Glutamatergic neuron (in vitro differentiated cells): ENCODE data around the gene RDH13. TPM values are rescaled to one million over a fixed set of nuclear protein-coding genes. Genes with fewer than 3 reads are reported as not detected.
"Not testable (repeated sequence)": the region's sequence is repeated elsewhere in the genome, so short reads cannot be mapped to it uniquely, and the experiment has no call there.

Experiments
- DNase-seq: peaks from one replicate; pipeline ENCODE4 v3.0.0; 2022
- H3K27ac Mint-ChIP-seq: one replicate; pipeline ENCODE4 v1.8.0; 2020; ENCODE audit warnings: mild to moderate bottlenecking, mixed read lengths, inconsistent platforms; ENCODE audit not compliant: unreplicated experiment
- H3K27me3 Mint-ChIP-seq: one replicate; pipeline ENCODE4 v1.8.0; 2020; ENCODE audit warnings: mild to moderate bottlenecking, moderate library complexity, mixed read lengths, inconsistent platforms; ENCODE audit not compliant: unreplicated experiment
- H3K36me3 Mint-ChIP-seq: one replicate; pipeline ENCODE4 v1.8.0; 2020; ENCODE audit warnings: mild to moderate bottlenecking, mixed read lengths, inconsistent platforms; ENCODE audit not compliant: unreplicated experiment
- H3K4me1 Mint-ChIP-seq: one replicate; pipeline ENCODE4 v1.8.0; 2020; ENCODE audit warnings: mild to moderate bottlenecking, low read depth, mixed read lengths, inconsistent platforms; ENCODE audit not compliant: unreplicated experiment
- H3K4me3 Mint-ChIP-seq: one replicate; pipeline ENCODE4 v1.8.0; 2020; ENCODE audit warnings: mild to moderate bottlenecking, mixed read lengths, inconsistent platforms; ENCODE audit not compliant: unreplicated experiment
- H3K9me3 Mint-ChIP-seq: one replicate; pipeline ENCODE4 v1.8.0; 2020; ENCODE audit warnings: mild to moderate bottlenecking, moderate library complexity, mixed read lengths, inconsistent platforms; ENCODE audit not compliant: unreplicated experiment
- CTCF ChIP-seq: fragments of 200-600 bp; sonication (generic); IDR thresholded peaks from one replicate; pipeline ENCODE4 v1.5.0; 2021; ENCODE audit not compliant: partially characterized antibody, unreplicated experiment
- long read RNA-seq: library from polyadenylated mRNA; unstranded; transcript quantifications from one replicate; pipeline ENCODE4 v2.0.0, GENCODE V29; 2020; ENCODE audit not compliant: unreplicated experiment
- total RNA-seq: library from RNA; stranded (reverse); fragmentation: NEBNext Ultra II Directional; extraction: Animal tissue kit (Norgen Biotek cat#: 25700); gene quantifications from one replicate; pipeline ENCODE4 v1.2.1, GENCODE V29; 2021; ENCODE audit not compliant: unreplicated experiment

Gene RDH13
- total RNA-seq: 17.9 TPM
- long read RNA-seq, transcript RDH13-223 (7 exons, 1,931 nt): major isoform, 6 of 10 reads
- long read RNA-seq, partial matches to known transcripts: 0 of 10 reads
- long read RNA-seq, other reads (novel, unspliced or antisense): 4 of 10 reads

DNA sequence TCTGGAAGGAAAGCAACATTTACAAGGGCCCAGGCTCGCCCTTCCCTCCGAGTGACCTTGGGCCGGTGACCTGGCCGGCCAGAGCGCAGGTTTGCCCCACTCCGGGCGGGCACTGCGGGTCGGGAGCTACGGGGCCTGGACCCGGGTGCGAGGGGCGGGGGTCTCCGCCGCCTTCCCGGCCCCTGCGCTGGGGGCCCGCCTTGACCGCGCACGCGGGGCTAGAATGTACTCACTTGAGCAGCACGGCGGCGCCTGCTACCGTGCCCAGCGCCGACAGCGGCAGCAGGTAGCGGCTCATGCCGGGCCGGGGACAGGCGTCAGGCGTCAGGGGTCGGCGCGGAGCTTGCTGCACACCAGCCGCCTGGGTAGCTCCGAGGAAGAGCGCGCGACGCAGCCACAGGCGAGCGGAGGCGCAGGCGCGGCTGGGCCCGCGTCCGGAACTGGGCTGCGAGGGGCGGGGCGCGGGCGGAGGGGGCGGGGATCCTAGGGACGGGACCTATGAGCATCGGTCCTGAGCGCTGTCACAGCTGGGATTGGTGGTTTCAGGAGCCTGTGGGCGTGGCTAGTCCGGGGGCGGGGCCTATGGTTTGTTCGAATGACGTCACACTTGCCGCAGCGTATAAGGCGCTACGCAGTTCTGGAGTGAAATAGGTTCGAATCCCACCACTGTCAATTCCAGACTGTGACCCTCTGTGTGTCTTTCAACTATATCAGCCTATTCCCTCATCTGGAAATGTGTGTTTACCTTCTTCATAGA, at the start of gene RDH13:
RDH13 (minus strand) TSS at position 414 of the 757 bp plus-strand sequence; CDS start at position 298, 116 bp downstream.
- peak within 1 kb of the TSS; percentile 48 for H3K27ac Mint-ChIP-seq
- H3K4me3 Mint-ChIP-seq: peak within 1 kb of the TSS; percentile 84
- peaks cover 19% of the 10 kb centered on the region for H3K27me3 Mint-ChIP-seq
- no peak for TF ChIP-seq CTCF
- H3K36me3 Mint-ChIP-seq: no peaks in the 10 kb centered on the region
- H3K4me1 Mint-ChIP-seq: no peaks in the 10 kb centered on the region
- DNase-seq: peak; percentile 100
- peaks cover 5% of the 10 kb centered on the region for H3K9me3 Mint-ChIP-seq

DNA sequence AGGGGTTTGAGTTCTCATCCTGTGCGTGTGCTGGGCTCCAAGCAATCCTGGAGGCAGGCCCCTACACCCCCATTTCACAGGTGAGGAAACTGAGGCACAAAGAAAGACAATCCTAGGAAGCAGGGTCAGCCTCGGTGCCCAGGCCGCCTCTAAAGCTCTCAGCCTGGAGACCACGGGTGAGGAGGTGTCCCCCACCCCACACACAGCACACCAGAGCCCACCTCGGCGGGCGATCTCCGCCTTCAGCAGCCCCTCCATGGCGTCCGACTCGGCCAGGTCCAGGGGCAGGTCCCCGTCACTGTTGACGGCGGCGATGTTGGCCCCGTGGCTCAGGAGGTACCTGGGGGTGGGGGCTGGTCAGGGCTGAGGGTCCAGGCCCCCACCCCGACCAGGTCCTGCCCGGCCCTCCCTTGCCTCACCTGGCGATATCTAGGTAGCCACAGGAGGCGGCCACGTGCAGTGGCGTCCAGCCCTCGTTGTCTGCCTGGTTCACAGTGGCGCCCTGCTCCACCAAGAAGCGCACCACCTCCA, 49.4 kb upstream of the RDH13 start:
- peaks cover 11% of the 10 kb centered on the region for H3K36me3 Mint-ChIP-seq
- no peak overlapping the region for H3K27ac Mint-ChIP-seq
- H3K27me3 Mint-ChIP-seq: peaks cover 16% of the 10 kb centered on the region
- DNase-seq: no peak
- no peak for TF ChIP-seq CTCF
- H3K4me1 Mint-ChIP-seq: peaks cover 13% of the 10 kb centered on the region
- H3K4me3 Mint-ChIP-seq: no peak overlapping the region
- H3K9me3 Mint-ChIP-seq: peaks cover 7% of the 10 kb centered on the region

- no peak for TF ChIP-seq CTCF
- H3K9me3 Mint-ChIP-seq: peaks cover 7% of the 10 kb centered on the region
- H3K27ac Mint-ChIP-seq: no peak overlapping the region
- peaks cover 10% of the 10 kb centered on the region for H3K27me3 Mint-ChIP-seq
- peaks cover 13% of the 10 kb centered on the region for H3K4me1 Mint-ChIP-seq
- peaks cover 11% of the 10 kb centered on the region for H3K36me3 Mint-ChIP-seq
- no peak for DNase-seq
- no peak overlapping the region for H3K4me3 Mint-ChIP-seq
Measured at GRCh38 chr19:55111238-55111831, 48.4 kb upstream of the RDH13 start.

DNA sequence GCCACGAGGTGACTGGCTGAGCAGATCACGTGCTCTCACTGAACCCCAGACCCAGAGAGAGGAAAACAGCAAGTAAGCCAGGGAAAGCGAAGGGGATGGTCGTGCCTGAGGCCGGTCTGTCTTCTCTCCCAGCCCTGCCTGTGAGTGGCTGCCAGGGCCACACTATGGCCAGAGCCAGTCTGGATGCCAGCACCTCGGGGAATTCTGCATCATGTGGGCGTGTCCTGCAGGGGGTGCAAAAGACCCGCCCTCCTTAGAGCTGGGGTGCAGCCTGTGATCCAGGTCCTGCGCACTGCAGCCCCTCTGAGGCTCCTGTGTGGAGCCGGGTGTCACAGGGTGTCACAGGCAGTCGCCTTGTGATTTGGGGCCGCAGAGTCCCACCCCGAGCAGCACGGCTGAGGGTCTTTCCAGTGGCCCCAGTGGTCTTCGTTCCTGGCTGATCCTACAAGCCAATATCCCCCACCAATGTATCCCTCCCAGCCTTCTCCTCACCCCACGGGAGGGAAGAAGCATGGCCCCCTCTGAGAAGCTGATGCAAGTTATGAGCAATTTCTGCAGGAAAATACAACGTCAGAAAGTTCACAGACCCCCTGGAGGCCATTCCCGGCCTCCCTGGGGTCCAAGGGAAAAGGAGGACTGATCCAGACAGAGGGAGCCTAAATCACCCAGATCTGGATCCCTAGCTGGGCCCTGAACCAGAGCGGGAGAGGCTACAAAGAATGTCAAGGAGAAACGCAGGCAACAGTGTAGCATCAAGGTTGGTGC, 46.8 kb upstream of the RDH13 start:
- Mint-ChIP-seq H3K27ac (no peak overlapping the region), H3K36me3 (peaks cover 12% of the 10 kb centered on the region), H3K27me3 (peaks cover 4% of the 10 kb centered on the region), H3K9me3 (peaks cover 2% of the 10 kb centered on the region), H3K4me3 (no peak overlapping the region), H3K4me1 (peaks cover 4% of the 10 kb centered on the region)
- no peak for DNase-seq
- TF ChIP-seq CTCF: no peak

DNA sequence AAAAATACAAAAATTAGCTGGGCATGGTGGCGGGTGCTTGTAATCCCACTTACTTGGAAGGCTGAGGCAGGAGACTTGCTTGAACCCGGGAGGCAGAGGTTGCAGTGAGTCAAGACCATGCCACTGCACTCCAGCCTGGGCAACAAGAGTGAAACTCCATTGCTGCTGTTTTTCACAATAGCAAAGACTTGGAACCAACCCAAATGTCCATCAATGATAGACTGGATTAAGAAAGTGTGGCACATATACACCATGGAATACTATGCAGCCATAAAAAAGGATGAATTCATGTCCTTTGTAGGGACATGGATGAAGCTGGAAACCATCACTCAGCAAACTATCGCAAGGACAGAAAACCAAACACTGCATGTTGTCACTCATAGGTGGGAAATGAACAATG, 44.3 kb upstream of the RDH13 start:
- not testable (repeated sequence) for DNase-seq, H3K27ac Mint-ChIP-seq, H3K4me1 Mint-ChIP-seq, H3K27me3 Mint-ChIP-seq, H3K9me3 Mint-ChIP-seq, H3K4me3 Mint-ChIP-seq
- peaks cover 18% of the 10 kb centered on the region for H3K36me3 Mint-ChIP-seq
